ENCODE measurements around the gene SH3BGRL.
A peak's percentile ranks its signal among the peaks of the same experiment; 100 is the strongest.

Gene SH3BGRL

GRCh38 chrX:81201671-81202455 lies at the start of gene SH3BGRL, which contains the start of gene HMGN5:
SH3BGRL (plus strand) TSS chrX:81202102; CDS start chrX:81202201, 99 bp downstream.
HMGN5 (minus strand) TSS chrX:81201913; CDS start chrX:81121549, 80,364 bp downstream.
- peak; percentile 78 for DNase-seq

- no peak for DNase-seq
These were observed 33.5 kb upstream of the SH3BGRL start for GRCh38 chrX:81168391-81168790.

GRCh38 chrX:81174286-81174685 lies 27.6 kb upstream of the SH3BGRL start:
- DNase-seq: peak; percentile 2

GRCh38 chrX:81195259-81195658 lies 6.6 kb upstream of the SH3BGRL start:
- no peak for DNase-seq

GRCh38 chrX:81195712-81196111 lies 6.2 kb upstream of the SH3BGRL start:
- peak; percentile 6 for DNase-seq

GRCh38 chrX:81201071-81201470 lies 831 bp upstream of the SH3BGRL start:
- DNase-seq: no peak

- DNase-seq: no peak
These were observed 536 bp downstream of the SH3BGRL start for GRCh38 chrX:81202456-81202819.

GRCh38 chrX:81202943-81203342 lies 1.0 kb downstream of the SH3BGRL start:
- DNase-seq: no peak

GRCh38 chrX:81205551-81205950 lies 3.6 kb downstream of the SH3BGRL start:
- no peak for DNase-seq

GRCh38 chrX:81206476-81206875 lies 4.6 kb downstream of the SH3BGRL start:
- no peak for DNase-seq

GRCh38 chrX:81208916-81209315 lies 7.0 kb downstream of the SH3BGRL start:
- DNase-seq: no peak

GRCh38 chrX:81215685-81216084 lies 13.8 kb downstream of the SH3BGRL start:
- DNase-seq: no peak

- no peak for DNase-seq
These were observed 27.3 kb downstream of the SH3BGRL start for GRCh38 chrX:81229229-81229628.

GRCh38 chrX:81229901-81230300 lies 28.0 kb downstream of the SH3BGRL start:
- no peak for DNase-seq

GRCh38 chrX:81231476-81231875 lies 29.6 kb downstream of the SH3BGRL start:
- DNase-seq: no peak

GRCh38 chrX:81232218-81232617 lies 30.3 kb downstream of the SH3BGRL start:
- no peak for DNase-seq

GRCh38 chrX:81237516-81237915 lies 35.6 kb downstream of the SH3BGRL start:
- DNase-seq: no peak

- no peak for DNase-seq
These were observed 36.3 kb downstream of the SH3BGRL start for GRCh38 chrX:81238166-81238565.

- DNase-seq: no peak
These were observed 38.9 kb downstream of the SH3BGRL start for GRCh38 chrX:81240701-81241331.

- no peak for DNase-seq
These were observed 39.9 kb downstream of the SH3BGRL start for GRCh38 chrX:81241753-81242152.

GRCh38 chrX:81255876-81256275 lies 54.0 kb downstream of the SH3BGRL start:
- DNase-seq: no peak

- DNase-seq: no peak
These were observed 55.9 kb downstream of the SH3BGRL start for GRCh38 chrX:81257817-81258216.

- no peak for DNase-seq
These were observed 57.3 kb downstream of the SH3BGRL start for GRCh38 chrX:81259020-81259713.
